Fibroblast of villous mesenchyme (primary cell): Measurements from ENCODE around the gene ZNF783. TPM values are rescaled to one million over a fixed set of nuclear protein-coding genes. Genes with fewer than 3 reads are reported as not detected.
"Not testable (repeated sequence)": the region's sequence is repeated elsewhere in the genome, so short reads cannot be mapped to it uniquely, and the experiment has no call there.

ENCODE experiments used
- DNase-seq: peaks from one replicate; pipeline ENCODE4 v3.0.0-alpha.2; 2010; ENCODE audit warnings: low read depth
- H3K4me3 ChIP-seq: 2 replicates; pipeline ENCODE4 v1.5.1; 2011; ENCODE audit warnings: low read depth, mild to moderate bottlenecking, low read length
- total RNA-seq: library from RNA; depleted of rRNA; stranded (reverse); fragments of >200 nt; gene quantifications from 2 replicates; pipeline ENCODE4 v1.2.3, GENCODE V29; 2012
- TF ChIP-seq, protein P1 (sequence below): IDR thresholded peaks from 2 replicates; pipeline ENCODE4 v1.5.1; 2012; ENCODE audit warnings: low read depth, mild to moderate bottlenecking, low read length; ENCODE audit not compliant: insufficient read depth

Gene ZNF783
- total RNA-seq, 1 donor, result 8.6 TPM

DNA sequence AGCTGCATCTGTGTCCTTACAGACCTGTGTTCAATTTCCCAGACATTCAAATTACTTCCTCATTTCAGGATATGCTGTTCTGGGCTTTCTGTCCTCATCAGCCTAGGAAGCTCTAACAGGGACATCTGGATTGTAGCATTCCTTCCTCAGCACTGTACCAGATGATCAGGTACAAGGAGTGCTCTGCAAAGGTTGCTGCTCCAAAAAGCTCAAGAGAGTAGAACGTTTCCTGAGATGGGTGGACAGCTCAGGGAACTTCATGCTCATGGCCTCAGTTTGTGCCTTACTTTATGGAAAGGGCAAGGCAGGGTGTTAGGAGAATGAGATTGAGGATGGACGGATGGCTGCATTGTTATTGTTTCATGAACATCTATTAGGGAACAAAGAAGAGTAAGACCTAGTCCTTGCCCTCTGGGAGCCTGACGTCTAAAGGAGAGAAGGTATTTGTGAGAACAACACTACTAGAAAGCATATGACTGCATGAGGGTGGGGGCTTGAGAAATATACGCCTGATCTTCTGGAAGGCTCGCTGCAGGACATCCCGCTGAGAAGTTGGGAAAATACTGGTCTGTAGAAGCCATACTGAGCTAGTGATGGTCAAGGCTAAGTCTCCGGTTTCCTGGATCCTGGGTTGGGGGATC, 33.0 kb upstream of the ZNF783 start:
- H3K4me3 ChIP-seq, result no peak overlapping the region
- DNase-seq, result no peak
- TF ChIP-seq, protein P1, sequence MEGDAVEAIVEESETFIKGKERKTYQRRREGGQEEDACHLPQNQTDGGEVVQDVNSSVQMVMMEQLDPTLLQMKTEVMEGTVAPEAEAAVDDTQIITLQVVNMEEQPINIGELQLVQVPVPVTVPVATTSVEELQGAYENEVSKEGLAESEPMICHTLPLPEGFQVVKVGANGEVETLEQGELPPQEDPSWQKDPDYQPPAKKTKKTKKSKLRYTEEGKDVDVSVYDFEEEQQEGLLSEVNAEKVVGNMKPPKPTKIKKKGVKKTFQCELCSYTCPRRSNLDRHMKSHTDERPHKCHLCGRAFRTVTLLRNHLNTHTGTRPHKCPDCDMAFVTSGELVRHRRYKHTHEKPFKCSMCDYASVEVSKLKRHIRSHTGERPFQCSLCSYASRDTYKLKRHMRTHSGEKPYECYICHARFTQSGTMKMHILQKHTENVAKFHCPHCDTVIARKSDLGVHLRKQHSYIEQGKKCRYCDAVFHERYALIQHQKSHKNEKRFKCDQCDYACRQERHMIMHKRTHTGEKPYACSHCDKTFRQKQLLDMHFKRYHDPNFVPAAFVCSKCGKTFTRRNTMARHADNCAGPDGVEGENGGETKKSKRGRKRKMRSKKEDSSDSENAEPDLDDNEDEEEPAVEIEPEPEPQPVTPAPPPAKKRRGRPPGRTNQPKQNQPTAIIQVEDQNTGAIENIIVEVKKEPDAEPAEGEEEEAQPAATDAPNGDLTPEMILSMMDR, result no peak

DNA sequence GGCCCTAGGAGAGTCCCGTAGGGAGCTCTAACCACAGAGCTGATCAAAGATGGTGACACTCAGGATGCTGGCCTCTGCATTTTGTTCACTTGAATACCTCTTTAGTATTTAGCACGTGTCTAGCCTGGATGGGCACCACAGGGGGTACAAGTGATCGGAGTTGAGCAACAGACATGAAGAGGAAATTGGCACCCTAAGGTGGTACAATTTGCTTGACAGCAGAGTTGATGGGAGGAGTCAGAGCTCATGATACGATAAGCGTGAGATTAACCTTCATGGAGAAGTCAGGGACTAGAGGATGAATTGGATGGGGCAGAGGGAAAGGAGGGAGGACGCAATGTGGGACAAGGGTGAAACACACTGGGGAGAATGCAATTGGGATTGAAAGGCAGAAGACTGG, 32.5 kb upstream of the ZNF783 start:
- no peak overlapping the region for H3K4me3 ChIP-seq
- TF ChIP-seq, protein P1, result no peak
- DNase-seq, result no peak

DNA sequence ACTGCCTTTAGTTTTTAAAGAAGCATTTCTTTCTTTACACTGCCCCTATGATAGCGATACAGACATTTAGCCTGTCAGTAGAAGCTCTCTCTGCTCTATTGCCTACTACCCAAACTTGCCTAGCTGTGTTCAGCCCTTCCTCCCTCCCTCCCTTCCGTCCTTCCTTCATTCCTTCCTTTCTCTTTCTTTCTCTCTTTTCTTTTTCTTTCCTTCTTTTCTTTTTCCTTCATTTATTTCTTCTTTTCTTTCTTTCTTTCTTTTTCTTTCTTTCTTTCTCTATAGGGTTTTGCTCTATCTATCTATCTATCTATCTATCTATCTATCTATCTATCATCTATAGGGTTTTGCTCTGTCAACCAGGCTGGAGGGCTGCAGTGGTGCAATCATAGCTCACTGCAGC, 29.6 kb upstream of the ZNF783 start:
- TF ChIP-seq, protein P1, result no peak
- no peak for DNase-seq
- no peak overlapping the region for H3K4me3 ChIP-seq

DNA sequence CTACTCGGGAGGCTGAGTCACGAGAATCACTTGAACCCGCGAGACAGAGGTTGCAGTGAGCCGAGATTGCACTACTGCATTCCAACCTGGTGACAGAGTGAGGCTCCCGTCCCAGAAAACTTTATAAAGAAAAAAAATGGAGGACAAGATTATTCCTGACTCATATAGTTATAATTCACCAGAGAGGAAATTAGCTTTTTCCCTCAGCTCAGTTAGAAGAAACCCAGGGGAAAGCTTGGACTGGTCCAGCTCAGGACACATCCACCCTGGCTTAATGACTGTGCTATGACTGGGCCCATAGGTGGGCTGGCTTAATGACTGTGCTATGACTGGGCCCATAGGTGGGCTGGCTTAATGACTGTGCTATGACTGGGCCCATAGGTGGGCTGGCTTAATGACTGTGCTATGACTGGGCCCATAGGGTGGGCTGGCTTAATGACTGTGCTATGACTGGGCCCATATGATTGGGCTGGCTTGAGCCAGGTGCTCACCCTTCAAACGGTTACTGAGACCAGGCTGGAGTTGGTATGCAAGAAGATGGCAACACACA, 28.3 kb upstream of the ZNF783 start:
- DNase-seq, result peak; percentile 66
- H3K4me3 ChIP-seq, result not testable (repeated sequence)

DNA sequence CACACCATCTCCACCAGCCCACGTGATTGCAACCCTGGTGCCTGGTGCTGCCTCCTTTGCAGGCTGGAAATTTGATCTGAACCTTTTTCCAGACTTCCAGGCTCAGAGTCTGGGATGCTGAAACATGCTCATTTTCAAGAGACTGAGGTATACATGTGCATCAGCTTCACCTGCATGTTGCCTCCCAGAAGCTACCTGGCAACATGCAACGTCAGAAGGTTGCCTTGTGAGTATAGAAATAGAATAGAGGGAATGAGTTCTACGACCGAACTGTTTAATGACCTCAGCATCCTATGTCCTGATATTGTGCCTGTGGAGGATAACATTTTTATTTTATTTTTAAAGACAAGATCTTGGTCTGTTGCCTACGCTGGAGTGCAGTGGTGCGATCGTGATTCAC, 24.5 kb upstream of the ZNF783 start:
- H3K4me3 ChIP-seq, result no peak overlapping the region
- TF ChIP-seq, protein P1, result no peak
- no peak for DNase-seq

DNA sequence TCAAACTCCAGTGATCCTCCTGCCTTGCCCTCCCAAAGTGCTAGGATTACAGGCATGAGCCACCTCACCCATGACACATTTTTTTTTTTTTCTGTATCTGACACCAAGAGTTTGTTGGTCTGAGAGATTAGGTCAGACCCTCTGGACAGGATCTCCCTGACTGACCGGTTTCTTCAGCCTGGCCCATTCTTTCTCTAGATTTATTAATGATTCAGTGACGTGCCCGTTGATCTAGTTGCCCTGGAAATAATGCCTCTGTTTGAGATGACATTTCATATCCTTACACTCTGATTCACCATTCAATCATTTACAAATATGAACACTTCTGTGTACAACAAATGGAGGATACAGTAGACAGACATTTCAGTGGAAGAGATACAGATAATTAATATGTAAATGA, 23.9 kb upstream of the ZNF783 start:
- TF ChIP-seq, protein P1, result no peak
- no peak overlapping the region for H3K4me3 ChIP-seq
- no peak for DNase-seq

DNA sequence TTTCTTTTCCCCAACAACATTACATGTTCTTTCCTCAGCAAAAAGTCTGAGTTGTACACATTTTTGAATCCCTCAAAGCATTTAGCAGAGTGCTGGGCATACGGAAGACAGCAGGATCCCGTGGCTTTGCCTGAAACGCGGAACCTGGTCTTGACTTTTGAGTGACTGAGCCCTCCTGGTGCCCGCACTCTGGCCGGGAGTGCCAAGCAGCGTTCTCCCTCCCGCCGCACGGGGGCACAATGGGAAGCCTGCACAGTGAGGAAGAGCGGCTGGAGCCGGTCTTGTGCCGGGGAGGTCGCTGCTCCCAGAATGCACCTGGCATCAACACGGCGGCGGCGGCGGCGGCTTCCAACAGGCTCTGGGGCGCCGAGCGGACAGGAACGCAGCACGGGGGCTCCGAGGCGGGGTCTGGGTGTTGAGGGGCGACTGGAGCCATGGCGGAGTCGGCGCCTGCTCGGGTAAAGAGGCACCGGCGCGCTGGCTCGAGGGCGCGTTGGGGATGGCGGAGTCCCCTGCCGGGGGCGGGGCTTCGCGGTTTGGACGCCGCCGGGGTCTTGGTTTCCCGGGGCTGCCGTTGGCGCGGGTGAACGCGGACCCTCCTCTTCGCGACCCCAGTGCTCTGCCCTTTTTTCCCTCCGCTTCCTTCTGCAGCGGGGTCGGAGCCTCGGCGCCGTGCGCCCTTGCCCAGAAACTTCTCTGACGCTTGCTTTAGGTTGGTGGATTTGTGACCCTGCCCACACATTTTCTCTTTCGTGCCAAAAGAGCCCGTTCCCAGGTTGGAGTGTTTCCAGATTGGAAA, 22.5 kb upstream of the ZNF783 start, which contains the start of gene ZNF212:
ZNF212 (plus strand) TSS at position 307 of the 799 bp plus-strand sequence; CDS start at position 435, 128 bp downstream.
- H3K4me3 ChIP-seq, result peak within 1 kb of the TSS; percentile 89
- TF ChIP-seq, protein P1, result peak; percentile 85
- peak; percentile 86 for DNase-seq
